GM19324 (cell line): ENCODE data around the gene IGSF8.
"Not testable (repeated sequence)": the region's sequence is repeated elsewhere in the genome, so short reads cannot be mapped to it uniquely, and the experiment has no call there.

Experiments used
- ATAC-seq: cut with Tn5 transposase; IDR thresholded peaks from one replicate; pipeline ENCODE4 v1.9.1; 2021; ENCODE audit warnings: mild to moderate bottlenecking, moderate library complexity; ENCODE audit not compliant: unreplicated experiment, low FRiP score

The IGSF8 gene

GRCh38 chr1:160074865-160075264, 23.6 kb downstream of the IGSF8 start:
- ATAC-seq: no peak

GRCh38 chr1:160071289-160071688, 27.1 kb downstream of the IGSF8 start:
- no peak for ATAC-seq

GRCh38 chr1:160070243-160071163, 27.9 kb downstream of the IGSF8 start:
- ATAC-seq: no peak

GRCh38 chr1:160069460-160070231, 28.8 kb downstream of the IGSF8 start, which contains the start of gene KCNJ10:
Gene KCNJ10, minus strand, starts transcription at chr1:160070160. Its CDS starts 27,628 bp downstream, at chr1:160042532.
- no peak for ATAC-seq

- ATAC-seq: no peak
Measured at GRCh38 chr1:160068225-160068624, 30.2 kb downstream of the IGSF8 start.

GRCh38 chr1:160066829-160067745, 31.3 kb downstream of the IGSF8 start:
- ATAC-seq: no peak

- ATAC-seq: no peak
Measured at GRCh38 chr1:160064746-160065145, 33.7 kb downstream of the IGSF8 start.

- no peak for ATAC-seq
Measured at GRCh38 chr1:160064164-160064563, 34.3 kb downstream of the IGSF8 start.

- no peak for ATAC-seq
Measured at GRCh38 chr1:160063176-160063575, 35.2 kb downstream of the IGSF8 start.

GRCh38 chr1:160062230-160062532, 36.2 kb downstream of the IGSF8 start:
- ATAC-seq: no peak

GRCh38 chr1:160061369-160062229, 36.8 kb downstream of the IGSF8 start:
- no peak for ATAC-seq

- ATAC-seq: no peak
Measured at GRCh38 chr1:160058087-160058486, 40.3 kb downstream of the IGSF8 start.

- no peak for ATAC-seq
Measured at GRCh38 chr1:160056648-160057169, 41.7 kb downstream of the IGSF8 start.

GRCh38 chr1:160053548-160054365, 44.7 kb downstream of the IGSF8 start:
- no peak for ATAC-seq

- ATAC-seq: no peak
Measured at GRCh38 chr1:160052936-160053335, 45.5 kb downstream of the IGSF8 start.

GRCh38 chr1:160050619-160051018, 47.8 kb downstream of the IGSF8 start:
- no peak for ATAC-seq

- not testable (repeated sequence) for ATAC-seq
Measured at GRCh38 chr1:160050182-160050581, 48.2 kb downstream of the IGSF8 start.

- no peak for ATAC-seq
Measured at GRCh38 chr1:160049101-160049500, 49.3 kb downstream of the IGSF8 start.

- ATAC-seq: no peak
Measured at GRCh38 chr1:160048335-160048734, 50.1 kb downstream of the IGSF8 start.
